Endodermal cell (in vitro differentiated cells): Measurements from ENCODE around the gene MAP3K3. TPM values are rescaled to one million over a fixed set of nuclear protein-coding genes. Genes with fewer than 3 reads are reported as not detected.

Experiments used
- DNase-seq: peaks from one replicate; pipeline ENCODE4 v3.0.0-alpha.2; 2017
- H3K27ac ChIP-seq: 2 replicates; pipeline ENCODE4 v1.5.1; 2013; ENCODE audit warnings: mild to moderate bottlenecking, low read depth, low read length, moderate library complexity
- H3K27me3 ChIP-seq: 2 replicates; pipeline ENCODE4 v1.6.1; 2013; ENCODE audit warnings: mild to moderate bottlenecking, low read length, moderate library complexity; ENCODE audit not compliant: insufficient read depth, control insufficient read depth, poor library complexity, severe bottlenecking
- H3K36me3 ChIP-seq: 2 replicates; pipeline ENCODE4 v1.7.0; 2013; ENCODE audit warnings: mild to moderate bottlenecking, low read length, moderate library complexity; ENCODE audit not compliant: control insufficient read depth, insufficient read depth
- H3K4me1 ChIP-seq: one replicate; pipeline ENCODE4 v1.7.0; 2013; ENCODE audit warnings: low read length; ENCODE audit not compliant: control insufficient read depth, insufficient read depth
- H3K4me3 ChIP-seq: 2 replicates; pipeline ENCODE4 v1.5.1; 2013; ENCODE audit warnings: mild to moderate bottlenecking, low read length, moderate library complexity
- H3K9ac ChIP-seq: 2 replicates; pipeline ENCODE4 v1.6.1; 2013; ENCODE audit warnings: mild to moderate bottlenecking, low read length, moderate library complexity; ENCODE audit not compliant: poor library complexity, severe bottlenecking; ENCODE audit errors: extremely low read depth
- H3K9me3 ChIP-seq: 2 replicates; pipeline ENCODE4 v1.6.1; 2013; ENCODE audit warnings: mild to moderate bottlenecking, low read length, moderate library complexity; ENCODE audit not compliant: control insufficient read depth
- H3K27ac Mint-ChIP-seq: 2 replicates; pipeline ENCODE4 v1.8.0; 2020; ENCODE audit warnings: mixed read lengths
- H3K27me3 Mint-ChIP-seq: 2 replicates; pipeline ENCODE4 v1.8.0; 2021; ENCODE audit warnings: mild to moderate bottlenecking, mixed read lengths; ENCODE audit not compliant: insufficient read depth
- H3K36me3 Mint-ChIP-seq: 2 replicates; pipeline ENCODE4 v1.8.0; 2020; ENCODE audit warnings: low read depth, mixed read lengths
- H3K4me1 Mint-ChIP-seq: 2 replicates; pipeline ENCODE4 v1.8.0; 2020; ENCODE audit warnings: mixed read lengths
- H3K4me3 Mint-ChIP-seq: 2 replicates; pipeline ENCODE4 v1.8.0; 2020; ENCODE audit warnings: mild to moderate bottlenecking, moderate library complexity, mixed read lengths
- H3K9me3 Mint-ChIP-seq: 2 replicates; pipeline ENCODE4 v1.8.0; 2020; ENCODE audit warnings: mild to moderate bottlenecking, mixed read lengths
- WGBS, 2 experiments: methylation state at CpG; one replicate each; pipeline versions ENCODE4 v1.1.5 to v1.1.7; 2013; ENCODE audit warnings: missing lambda C conversion rate in 2 of 2, mixed read lengths in 1 of 2; ENCODE audit not compliant: insufficient coverage in 1 of 2, insufficient read length in 1 of 2; 5-methylcytosine and 5-hydroxymethylcytosine counted together
- total RNA-seq, 2 donors: library from RNA; stranded (reverse); fragmentation: NEBNext Ultra II Directional in 1 of 2; extraction: Animal tissue kit (Norgen Biotek cat#: 25700) in 1 of 2; gene quantifications; 2 replicates in 1 of 2; 3 replicates in 1 of 2; pipeline ENCODE4 v1.2.1, GENCODE V29; 2021
- TF ChIP-seq, protein P1 (sequence below): fragments of 200-600 bp; sonication (generic); conservative IDR thresholded peaks from 2 replicates; pipeline ENCODE4 v1.5.0; 2021; ENCODE audit warnings: antibody characterized with exemption, mild to moderate bottlenecking

MAP3K3 gene
- total RNA-seq, 2 donors from 2014 or later: 19.9 to 23.3 TPM

GRCh38 chr17:63675607-63676546 lies 53.7 kb downstream of the MAP3K3 start:
- H3K4me3 ChIP-seq: no peak overlapping the region
- Mint-ChIP-seq H3K36me3 (peaks cover 3% of the 10 kb centered on the region), H3K27ac (peak overlapping the region; percentile 60), H3K4me1 (peaks cover 50% of the 10 kb centered on the region), H3K27me3 (no peaks in the 10 kb centered on the region), H3K9me3 (no peaks in the 10 kb centered on the region), H3K4me3 (no peak overlapping the region)
- DNase-seq: peak; percentile 71
- WGBS, 2 experiments: 88 to 91% methylated on average over 4 to 6 of the region's 6 CpGs
- no peak overlapping the region for H3K27ac ChIP-seq
- H3K9me3 ChIP-seq: no peaks in the 10 kb centered on the region
- peaks cover 6% of the 10 kb centered on the region for H3K36me3 ChIP-seq
- TF ChIP-seq, protein P1, sequence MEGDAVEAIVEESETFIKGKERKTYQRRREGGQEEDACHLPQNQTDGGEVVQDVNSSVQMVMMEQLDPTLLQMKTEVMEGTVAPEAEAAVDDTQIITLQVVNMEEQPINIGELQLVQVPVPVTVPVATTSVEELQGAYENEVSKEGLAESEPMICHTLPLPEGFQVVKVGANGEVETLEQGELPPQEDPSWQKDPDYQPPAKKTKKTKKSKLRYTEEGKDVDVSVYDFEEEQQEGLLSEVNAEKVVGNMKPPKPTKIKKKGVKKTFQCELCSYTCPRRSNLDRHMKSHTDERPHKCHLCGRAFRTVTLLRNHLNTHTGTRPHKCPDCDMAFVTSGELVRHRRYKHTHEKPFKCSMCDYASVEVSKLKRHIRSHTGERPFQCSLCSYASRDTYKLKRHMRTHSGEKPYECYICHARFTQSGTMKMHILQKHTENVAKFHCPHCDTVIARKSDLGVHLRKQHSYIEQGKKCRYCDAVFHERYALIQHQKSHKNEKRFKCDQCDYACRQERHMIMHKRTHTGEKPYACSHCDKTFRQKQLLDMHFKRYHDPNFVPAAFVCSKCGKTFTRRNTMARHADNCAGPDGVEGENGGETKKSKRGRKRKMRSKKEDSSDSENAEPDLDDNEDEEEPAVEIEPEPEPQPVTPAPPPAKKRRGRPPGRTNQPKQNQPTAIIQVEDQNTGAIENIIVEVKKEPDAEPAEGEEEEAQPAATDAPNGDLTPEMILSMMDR: no peak
- peaks cover 17% of the 10 kb centered on the region for H3K4me1 ChIP-seq
- no peaks in the 10 kb centered on the region for H3K27me3 ChIP-seq
- H3K9ac ChIP-seq: no peak overlapping the region

DNA sequence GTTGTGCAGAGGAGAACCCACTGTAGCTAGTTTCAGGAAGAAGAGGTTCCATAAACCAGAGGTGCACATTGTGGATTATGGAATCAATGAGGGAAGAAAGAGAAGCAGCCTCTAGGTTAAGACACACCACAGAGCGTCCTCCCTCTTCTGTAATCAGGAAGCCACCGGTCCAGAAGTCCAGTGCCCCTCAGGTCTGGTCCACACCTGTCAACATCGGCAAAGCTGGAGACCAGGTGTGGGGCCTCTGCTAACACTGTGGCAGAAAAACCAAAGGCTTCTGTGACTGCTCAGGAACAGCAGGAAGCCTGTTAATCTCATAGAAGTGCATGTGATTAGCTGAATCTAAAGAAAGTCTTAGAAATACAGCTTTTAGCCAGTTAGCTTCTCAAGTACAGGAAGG lies 54.4 kb downstream of the MAP3K3 start:
- Mint-ChIP-seq H3K4me3 (no peak overlapping the region), H3K27ac (peak overlapping the region; percentile 32), H3K4me1 (peaks cover 57% of the 10 kb centered on the region), H3K36me3 (peaks cover 4% of the 10 kb centered on the region), H3K27me3 (no peaks in the 10 kb centered on the region), H3K9me3 (no peaks in the 10 kb centered on the region)
- Histone ChIP-seq H3K4me3 (no peak overlapping the region), H3K27me3 (no peaks in the 10 kb centered on the region), H3K4me1 (peaks cover 17% of the 10 kb centered on the region), H3K27ac (no peak overlapping the region), H3K9me3 (no peaks in the 10 kb centered on the region), H3K36me3 (peaks cover 6% of the 10 kb centered on the region), H3K9ac (no peak overlapping the region)
- TF ChIP-seq, protein P1: no peak
- DNase-seq: no peak
- WGBS, 2 experiments: 90 to 100% methylated on average over 3 of the region's 3 CpGs

GRCh38 chr17:63679214-63679613 lies 57.0 kb downstream of the MAP3K3 start:
- 90 to 95% methylated on average over 4 to 5 of the region's 5 CpGs for WGBS, 2 experiments
- Histone ChIP-seq H3K9me3 (no peaks in the 10 kb centered on the region), H3K4me1 (peaks cover 17% of the 10 kb centered on the region), H3K36me3 (peaks cover 28% of the 10 kb centered on the region), H3K9ac (no peak overlapping the region), H3K4me3 (no peak overlapping the region), H3K27me3 (no peaks in the 10 kb centered on the region), H3K27ac (no peak overlapping the region)
- Mint-ChIP-seq H3K4me3 (no peak overlapping the region), H3K36me3 (peaks cover 16% of the 10 kb centered on the region), H3K27ac (no peak overlapping the region), H3K4me1 (peaks cover 49% of the 10 kb centered on the region), H3K27me3 (no peaks in the 10 kb centered on the region), H3K9me3 (no peaks in the 10 kb centered on the region)
- peak; percentile 83 for DNase-seq
- TF ChIP-seq, protein P1: peak; percentile 73
